ENCODE results near the gene RSL1D1. TPM values are rescaled to one million over a fixed set of nuclear protein-coding genes. Genes with fewer than 3 reads are reported as not detected.

Gene RSL1D1
- total RNA-seq, 1 donor from 2014 or later, result 209 TPM

DNA sequence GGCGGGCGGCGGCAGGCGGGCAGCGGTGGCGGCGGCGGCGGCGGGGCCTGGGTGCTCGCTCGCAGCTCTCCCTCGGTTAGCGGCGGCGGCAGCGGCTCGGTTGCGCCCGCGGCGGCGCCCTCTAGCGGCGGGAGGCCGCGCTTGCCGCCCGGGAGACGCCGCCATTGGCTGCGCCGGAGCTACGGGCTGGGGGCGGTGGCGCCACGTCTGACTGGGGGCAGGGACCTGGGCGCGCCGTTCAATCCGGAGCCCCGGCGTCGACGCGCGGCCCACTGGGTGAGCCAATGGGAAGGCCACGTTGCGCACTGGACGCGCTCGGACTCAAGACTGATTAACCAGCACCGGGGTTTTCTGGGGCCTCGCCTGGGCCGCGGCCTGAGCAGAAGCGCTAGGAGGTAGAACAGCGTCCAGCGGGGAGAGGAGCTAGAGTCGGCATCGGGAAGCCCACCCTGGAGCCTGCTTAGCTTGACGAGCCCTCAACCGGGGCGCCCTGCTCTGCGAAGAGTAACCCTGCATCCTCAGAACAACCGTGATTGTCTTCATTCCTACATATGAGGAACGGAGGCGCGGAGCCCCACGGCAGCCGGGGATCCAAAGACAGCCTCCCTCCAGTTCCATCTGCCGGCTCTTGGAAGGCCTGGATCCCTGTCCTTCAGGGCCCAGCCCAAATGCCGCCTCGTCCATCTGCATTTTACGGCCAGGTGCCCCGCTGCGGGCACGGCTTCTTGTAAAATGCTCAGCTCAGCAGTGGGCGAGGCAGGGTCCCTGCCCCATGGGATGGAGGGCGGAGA lies 54.0 kb downstream of the RSL1D1 start, which contains the start of gene ZC3H7A:
TSS of gene ZC3H7A (minus strand) at position 93 of the 791 bp plus-strand sequence. CDS start 14,904 bp downstream, outside the sequence.
- no peaks in the 10 kb centered on the region for H3K36me3 ChIP-seq (ENCODE audit: insufficient read depth, low read length)
- peak within 1 kb of the TSS; percentile 97 for H3K27ac Mint-ChIP-seq (ENCODE audit: unreplicated experiment)

GRCh38 chr16:11796227-11797165 lies 54.8 kb downstream of the RSL1D1 start:
- H3K4me1 ChIP-seq (ENCODE audit: insufficient read depth, low read length), result peaks cover 25% of the 10 kb centered on the region
- Mint-ChIP-seq H3K27ac (ENCODE audit: unreplicated experiment) (peak overlapping the region; percentile 90), H3K9me3 (ENCODE audit: unreplicated experiment) (no peaks in the 10 kb centered on the region), H3K36me3 (ENCODE audit: low read depth, unreplicated experiment) (peaks cover 16% of the 10 kb centered on the region), H3K27me3 (ENCODE audit: low read depth, unreplicated experiment) (no peaks in the 10 kb centered on the region), H3K4me1 (ENCODE audit: low read depth, unreplicated experiment) (peaks cover 55% of the 10 kb centered on the region), H3K4me3 (ENCODE audit: unreplicated experiment) (peak overlapping the region; percentile 90)
- H3K9me3 ChIP-seq (ENCODE audit: insufficient read depth, low read depth, low read length), result no peaks in the 10 kb centered on the region
- H3K4me2 ChIP-seq (ENCODE audit: low read length), result peak overlapping the region; percentile 86
- peak overlapping the region; percentile 85 for H3K4me3 ChIP-seq (ENCODE audit: insufficient read depth, low read depth, low read length)
- TF ChIP-seq, protein P1, sequence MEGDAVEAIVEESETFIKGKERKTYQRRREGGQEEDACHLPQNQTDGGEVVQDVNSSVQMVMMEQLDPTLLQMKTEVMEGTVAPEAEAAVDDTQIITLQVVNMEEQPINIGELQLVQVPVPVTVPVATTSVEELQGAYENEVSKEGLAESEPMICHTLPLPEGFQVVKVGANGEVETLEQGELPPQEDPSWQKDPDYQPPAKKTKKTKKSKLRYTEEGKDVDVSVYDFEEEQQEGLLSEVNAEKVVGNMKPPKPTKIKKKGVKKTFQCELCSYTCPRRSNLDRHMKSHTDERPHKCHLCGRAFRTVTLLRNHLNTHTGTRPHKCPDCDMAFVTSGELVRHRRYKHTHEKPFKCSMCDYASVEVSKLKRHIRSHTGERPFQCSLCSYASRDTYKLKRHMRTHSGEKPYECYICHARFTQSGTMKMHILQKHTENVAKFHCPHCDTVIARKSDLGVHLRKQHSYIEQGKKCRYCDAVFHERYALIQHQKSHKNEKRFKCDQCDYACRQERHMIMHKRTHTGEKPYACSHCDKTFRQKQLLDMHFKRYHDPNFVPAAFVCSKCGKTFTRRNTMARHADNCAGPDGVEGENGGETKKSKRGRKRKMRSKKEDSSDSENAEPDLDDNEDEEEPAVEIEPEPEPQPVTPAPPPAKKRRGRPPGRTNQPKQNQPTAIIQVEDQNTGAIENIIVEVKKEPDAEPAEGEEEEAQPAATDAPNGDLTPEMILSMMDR (IDR thresholded peaks at IDR 0.05; ENCODE audit: insufficient read depth, low read depth, low read length), result no peak
- no peak for TF ChIP-seq EZH2 (IDR thresholded peaks at IDR 0.05; ENCODE audit: insufficient read depth, low read length)
- no peaks in the 10 kb centered on the region for H3K27me3 ChIP-seq (ENCODE audit: insufficient read depth, low read length)
- peak overlapping the region; percentile 86 for H3K27ac ChIP-seq (ENCODE audit: low read depth, low read length)
- no peak overlapping the region for H2AFZ ChIP-seq (ENCODE audit: low read depth, low read length)
- H3K79me2 ChIP-seq (ENCODE audit: insufficient read depth, low read length), result peaks cover 83% of the 10 kb centered on the region
- H4K20me1 ChIP-seq (ENCODE audit: insufficient read depth, low read length), result peaks cover 37% of the 10 kb centered on the region
- FAIRE-seq (no peak), DNase-seq (ENCODE audit: low read depth) (no peak)
- no peaks in the 10 kb centered on the region for H3K36me3 ChIP-seq (ENCODE audit: insufficient read depth, low read length)
- peak overlapping the region; percentile 96 for H3K9ac ChIP-seq (ENCODE audit: low read length)

More for the DNA sequence above, 54.0 kb downstream of the RSL1D1 start, which contains the start of gene ZC3H7A:
- Histone ChIP-seq H3K27ac (ENCODE audit: low read depth, low read length) (peak within 1 kb of the TSS; percentile 94), H3K4me1 (ENCODE audit: insufficient read depth, low read length) (peaks cover 31% of the 10 kb centered on the region), H3K27me3 (ENCODE audit: insufficient read depth, low read length) (no peaks in the 10 kb centered on the region), H3K9me3 (ENCODE audit: insufficient read depth, low read depth, low read length) (no peaks in the 10 kb centered on the region), H4K20me1 (ENCODE audit: insufficient read depth, low read length) (peaks cover 37% of the 10 kb centered on the region), H3K79me2 (ENCODE audit: insufficient read depth, low read length) (peaks cover 74% of the 10 kb centered on the region), H2AFZ (ENCODE audit: low read depth, low read length) (peak within 1 kb of the TSS; percentile 79), H3K4me2 (ENCODE audit: low read length) (peak within 1 kb of the TSS; percentile 95), H3K4me3 (ENCODE audit: insufficient read depth, low read depth, low read length) (peak within 1 kb of the TSS; percentile 85), H3K9ac (ENCODE audit: low read length) (peak within 1 kb of the TSS; percentile 96)
- peak within 1 kb of the TSS; percentile 99 for H3K4me3 Mint-ChIP-seq (ENCODE audit: unreplicated experiment)
- peaks cover 16% of the 10 kb centered on the region for H3K36me3 Mint-ChIP-seq (ENCODE audit: low read depth, unreplicated experiment)
- TF ChIP-seq, protein P1 (IDR thresholded peaks at IDR 0.05; ENCODE audit: insufficient read depth, low read depth, low read length), result peak; percentile 27
- TF ChIP-seq EZH2 (IDR thresholded peaks at IDR 0.05; ENCODE audit: insufficient read depth, low read length), result no peak
- H3K4me1 Mint-ChIP-seq (ENCODE audit: low read depth, unreplicated experiment), result peaks cover 53% of the 10 kb centered on the region
- no peaks in the 10 kb centered on the region for H3K27me3 Mint-ChIP-seq (ENCODE audit: low read depth, unreplicated experiment)
- peak; percentile 95 for DNase-seq (ENCODE audit: low read depth)
- no peak for FAIRE-seq
- no peaks in the 10 kb centered on the region for H3K9me3 Mint-ChIP-seq (ENCODE audit: unreplicated experiment)
